ENCODE measurements around the gene PAWR. TPM values are rescaled to one million over a fixed set of nuclear protein-coding genes. Genes with fewer than 3 reads are reported as not detected.

Gene PAWR
- total RNA-seq, 1 donor from 2014 or later, result 103 TPM

- peaks cover 51% of the 10 kb centered on the region for H3K4me1 ChIP-seq
- H3K36me3 ChIP-seq, result no peaks in the 10 kb centered on the region
- TF ChIP-seq CTCF (IDR thresholded peaks at IDR 0.05) (no peak), EZH2 (IDR thresholded peaks at IDR 0.05) (no peak), EZH2phosphoT487 (IDR thresholded peaks at IDR 0.05) (no peak)
- Mint-ChIP-seq H3K27me3 (ENCODE audit: insufficient read depth, low read depth) (no peaks in the 10 kb centered on the region), H3K9me3 (no peaks in the 10 kb centered on the region), H3K4me3 (no peak overlapping the region), H3K27ac (no peak overlapping the region), H3K36me3 (peaks cover 5% of the 10 kb centered on the region), H3K4me1 (peaks cover 30% of the 10 kb centered on the region)
- no peak overlapping the region for H3K9ac ChIP-seq
- H3K4me3 ChIP-seq, result no peak overlapping the region
- no peak for DNase-seq (ENCODE audit: low spot score)
- H3K27me3 ChIP-seq, result no peaks in the 10 kb centered on the region
- peaks cover 3% of the 10 kb centered on the region for H3F3A ChIP-seq (ENCODE audit: low read depth)
- H2AFZ ChIP-seq (replicated peaks), result no peak overlapping the region
- H3K79me2 ChIP-seq (ENCODE audit: low read depth), result peaks cover 100% of the 10 kb centered on the region
- no peaks in the 10 kb centered on the region for H3K9me3 ChIP-seq (ENCODE audit: low read depth)
- peaks cover 99% of the 10 kb centered on the region for H4K20me1 ChIP-seq (ENCODE audit: low read depth)
- peak overlapping the region; percentile 32 for H3K4me2 ChIP-seq
- peak overlapping the region; percentile 16 for H3K27ac ChIP-seq
These were observed 8.2 kb downstream of the PAWR start for GRCh38 chr12:79682593-79682992.

GRCh38 chr12:79681008-79681590 lies 9.7 kb downstream of the PAWR start:
- Mint-ChIP-seq H3K27me3 (ENCODE audit: insufficient read depth, low read depth) (no peaks in the 10 kb centered on the region), H3K9me3 (peaks cover 2% of the 10 kb centered on the region), H3K4me3 (no peak overlapping the region), H3K4me1 (peaks cover 17% of the 10 kb centered on the region), H3K36me3 (peaks cover 11% of the 10 kb centered on the region), H3K27ac (no peak overlapping the region)
- Histone ChIP-seq H3K4me2 (no peak overlapping the region), H2AFZ (replicated peaks) (no peak overlapping the region), H3K27me3 (no peaks in the 10 kb centered on the region), H3K9ac (no peak overlapping the region), H3K4me3 (no peak overlapping the region), H3F3A (ENCODE audit: low read depth) (peaks cover 7% of the 10 kb centered on the region), H3K27ac (no peak overlapping the region), H3K9me3 (ENCODE audit: low read depth) (no peaks in the 10 kb centered on the region), H4K20me1 (ENCODE audit: low read depth) (peaks cover 94% of the 10 kb centered on the region), H3K79me2 (ENCODE audit: low read depth) (peaks cover 100% of the 10 kb centered on the region), H3K36me3 (peaks cover 3% of the 10 kb centered on the region), H3K4me1 (peaks cover 36% of the 10 kb centered on the region)
- DNase-seq (ENCODE audit: low spot score), result no peak
- TF ChIP-seq EZH2phosphoT487 (IDR thresholded peaks at IDR 0.05), result no peak
- TF ChIP-seq CTCF (IDR thresholded peaks at IDR 0.05), result no peak
- TF ChIP-seq EZH2 (IDR thresholded peaks at IDR 0.05), result no peak

GRCh38 chr12:79680051-79680450 lies 10.7 kb downstream of the PAWR start:
- no peak for DNase-seq (ENCODE audit: low spot score)
- H3K36me3 ChIP-seq, result peaks cover 3% of the 10 kb centered on the region
- peaks cover 100% of the 10 kb centered on the region for H3K79me2 ChIP-seq (ENCODE audit: low read depth)
- Mint-ChIP-seq H3K4me1 (peaks cover 16% of the 10 kb centered on the region), H3K27ac (no peak overlapping the region), H3K9me3 (peaks cover 8% of the 10 kb centered on the region), H3K27me3 (ENCODE audit: insufficient read depth, low read depth) (no peaks in the 10 kb centered on the region), H3K36me3 (peaks cover 17% of the 10 kb centered on the region), H3K4me3 (no peak overlapping the region)
- H3K4me1 ChIP-seq, result peaks cover 29% of the 10 kb centered on the region
- H3K4me3 ChIP-seq, result no peak overlapping the region
- no peak overlapping the region for H3K9ac ChIP-seq
- peaks cover 84% of the 10 kb centered on the region for H4K20me1 ChIP-seq (ENCODE audit: low read depth)
- TF ChIP-seq EZH2 (IDR thresholded peaks at IDR 0.05) (no peak), CTCF (IDR thresholded peaks at IDR 0.05) (no peak), EZH2phosphoT487 (IDR thresholded peaks at IDR 0.05) (no peak)
- no peak overlapping the region for H3K27ac ChIP-seq
- H2AFZ ChIP-seq (replicated peaks), result no peak overlapping the region
- no peak overlapping the region for H3K4me2 ChIP-seq
- H3K27me3 ChIP-seq, result no peaks in the 10 kb centered on the region
- no peaks in the 10 kb centered on the region for H3K9me3 ChIP-seq (ENCODE audit: low read depth)
- peaks cover 15% of the 10 kb centered on the region for H3F3A ChIP-seq (ENCODE audit: low read depth)

Data from neural progenitor cell (in vitro differentiated cells).